GM21390 (cell line): ENCODE measurements around the gene SOCS3.
"Not testable (repeated sequence)": the region's sequence is repeated elsewhere in the genome, so short reads cannot be mapped to it uniquely, and the experiment has no call there.

Experiments used
- ATAC-seq: cut with Tn5 transposase; IDR thresholded peaks from one replicate; pipeline ENCODE4 v1.9.1; 2021; ENCODE audit not compliant: unreplicated experiment

The SOCS3 gene

GRCh38 chr17:78332991-78333390 is 26.9 kb downstream of the SOCS3 start:
- no peak for ATAC-seq

DNA sequence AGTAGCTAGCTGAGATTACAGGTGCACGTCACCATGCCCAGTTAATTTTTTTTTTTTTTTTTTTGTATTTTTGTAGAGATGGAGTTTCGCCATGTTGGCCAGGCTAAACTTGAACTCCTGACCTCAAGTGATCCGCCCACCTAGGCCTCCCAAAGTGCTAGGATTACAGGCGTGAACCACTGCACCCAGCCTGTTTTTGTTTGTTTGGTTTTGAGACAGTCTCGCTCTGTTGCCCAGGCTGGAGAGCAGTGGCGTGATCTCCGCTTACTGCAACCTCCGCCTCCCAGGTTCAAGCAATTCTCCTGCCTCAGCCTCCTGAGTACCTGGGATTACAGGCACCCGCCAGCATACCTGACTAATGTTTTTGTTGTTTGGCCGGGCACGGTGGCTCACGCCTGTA is 28.5 kb downstream of the SOCS3 start:
- not testable (repeated sequence) for ATAC-seq

- no peak for ATAC-seq
Measured at GRCh38 chr17:78330570-78331224, 29.2 kb downstream of the SOCS3 start.

- no peak for ATAC-seq
Measured at GRCh38 chr17:78329263-78330059, 30.4 kb downstream of the SOCS3 start.

GRCh38 chr17:78327880-78328279 is 32.0 kb downstream of the SOCS3 start:
- no peak for ATAC-seq

DNA sequence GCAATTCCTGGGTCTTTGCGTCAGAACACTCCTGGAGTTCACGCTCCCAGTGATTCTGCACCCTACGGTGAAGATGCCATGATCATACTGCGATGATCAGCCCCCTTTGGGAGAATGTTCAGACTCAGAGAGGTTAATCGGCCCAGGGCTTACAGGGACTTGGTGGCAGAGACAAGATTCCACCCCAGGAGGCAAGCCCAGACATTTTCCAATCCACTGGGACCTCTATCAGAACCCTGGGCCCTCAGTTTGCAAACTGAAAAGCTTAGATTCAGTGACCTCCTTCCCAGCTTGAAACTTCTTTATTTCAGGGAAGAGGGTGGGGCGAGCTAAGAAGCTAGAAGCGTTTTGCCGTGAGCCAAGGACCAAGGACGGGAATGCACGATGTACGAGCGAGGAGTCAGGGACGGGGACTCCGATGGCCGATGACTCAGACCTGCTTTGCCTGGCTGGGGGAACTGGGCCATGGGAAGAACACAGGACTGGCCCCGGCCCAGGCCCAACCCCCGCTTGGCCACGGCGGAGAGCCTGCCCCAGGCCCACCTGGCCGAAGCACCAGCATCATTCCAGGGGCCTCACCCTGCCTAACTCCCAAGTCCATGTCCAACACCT is 34.7 kb downstream of the SOCS3 start:
- no peak for ATAC-seq

DNA sequence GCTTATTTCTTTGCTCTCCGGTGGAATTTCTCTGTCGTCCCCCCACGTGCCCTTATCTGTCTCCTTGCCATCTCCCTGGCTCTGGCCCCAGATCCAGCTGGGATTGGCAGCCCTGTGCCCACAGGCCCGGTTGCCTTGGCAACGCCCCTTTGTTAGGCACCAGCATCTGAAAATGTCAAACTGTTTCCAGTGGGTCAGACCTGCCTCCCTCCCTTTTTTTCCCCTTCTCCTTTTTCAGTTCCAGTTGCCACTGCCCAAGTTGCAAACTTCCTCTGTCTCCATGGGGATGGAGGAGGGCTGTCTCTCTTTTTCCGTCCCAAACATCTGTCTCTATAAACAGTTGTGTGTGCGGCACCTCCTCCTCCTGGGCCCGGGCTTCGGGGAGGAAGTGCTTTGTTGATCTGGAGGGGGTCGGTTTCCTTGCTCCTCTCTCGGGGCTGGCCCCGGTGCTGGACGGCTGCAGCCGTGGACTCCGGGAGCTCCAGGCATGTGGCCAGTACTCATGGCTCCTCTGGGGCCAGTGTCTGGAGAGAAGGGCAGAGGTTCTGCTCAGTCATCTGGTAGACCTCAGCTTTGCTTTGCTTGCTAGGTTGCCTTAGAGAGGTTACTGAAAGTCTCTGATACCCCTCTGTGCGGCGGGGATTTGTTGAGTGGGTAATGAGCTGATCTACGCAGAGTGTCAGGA is 35.3 kb downstream of the SOCS3 start:
- ATAC-seq, result no peak

DNA sequence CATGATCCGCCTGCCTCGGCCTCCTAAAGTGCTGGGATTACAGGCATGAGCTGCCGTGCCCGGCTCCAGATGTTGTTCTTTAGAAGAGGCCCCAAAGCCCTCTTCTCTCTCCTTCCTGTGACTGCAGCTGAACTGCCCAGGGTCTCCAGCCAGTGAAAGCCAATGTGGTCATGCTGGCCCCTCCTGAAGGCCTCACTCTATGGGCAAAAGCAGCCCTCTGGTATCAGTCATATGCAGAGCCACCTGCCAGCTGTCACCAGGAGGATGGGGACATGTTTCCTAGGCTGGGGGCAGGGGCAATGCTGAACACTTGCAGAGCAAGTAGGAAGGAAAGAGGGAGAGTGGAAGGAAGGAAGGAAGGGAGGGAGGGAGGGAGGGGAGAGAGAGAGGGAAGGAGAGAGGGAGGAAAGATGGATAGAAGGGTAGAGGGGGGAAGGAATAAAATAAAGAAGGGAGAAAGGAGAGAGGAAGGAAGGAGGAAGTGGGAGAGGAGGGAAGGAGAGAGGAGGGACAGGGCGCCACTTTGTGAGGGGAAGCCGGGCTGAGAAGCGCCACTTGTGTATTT is 36.0 kb downstream of the SOCS3 start:
- no peak for ATAC-seq

- no peak for ATAC-seq
Measured at GRCh38 chr17:78322858-78323455, 36.9 kb downstream of the SOCS3 start.

GRCh38 chr17:78322327-78322857 is 37.5 kb downstream of the SOCS3 start:
- ATAC-seq, result no peak

GRCh38 chr17:78318843-78319242 is 41.0 kb downstream of the SOCS3 start:
- ATAC-seq, result no peak

DNA sequence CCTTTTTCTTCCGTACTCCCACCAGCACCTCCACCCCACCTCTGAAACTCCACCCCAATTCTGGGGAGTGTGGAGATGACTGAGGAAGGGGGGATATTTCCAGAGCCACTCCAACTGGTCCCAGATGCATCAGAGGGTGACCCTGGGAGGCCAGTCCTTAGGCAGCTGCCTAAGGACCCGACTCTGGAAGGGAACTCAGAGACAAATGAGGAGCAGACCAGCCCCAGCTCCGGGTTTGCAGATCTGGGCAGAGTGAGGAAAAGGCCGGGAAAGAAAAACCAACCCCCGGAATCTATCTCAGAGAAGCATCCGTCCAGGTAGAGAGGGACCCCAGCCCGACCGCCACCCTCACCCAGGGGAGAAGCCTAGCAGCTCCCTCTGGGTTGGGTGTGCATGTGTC is 41.5 kb downstream of the SOCS3 start:
- ATAC-seq, result no peak

- ATAC-seq, result no peak
Measured at GRCh38 chr17:78317794-78318400, 42.0 kb downstream of the SOCS3 start.

DNA sequence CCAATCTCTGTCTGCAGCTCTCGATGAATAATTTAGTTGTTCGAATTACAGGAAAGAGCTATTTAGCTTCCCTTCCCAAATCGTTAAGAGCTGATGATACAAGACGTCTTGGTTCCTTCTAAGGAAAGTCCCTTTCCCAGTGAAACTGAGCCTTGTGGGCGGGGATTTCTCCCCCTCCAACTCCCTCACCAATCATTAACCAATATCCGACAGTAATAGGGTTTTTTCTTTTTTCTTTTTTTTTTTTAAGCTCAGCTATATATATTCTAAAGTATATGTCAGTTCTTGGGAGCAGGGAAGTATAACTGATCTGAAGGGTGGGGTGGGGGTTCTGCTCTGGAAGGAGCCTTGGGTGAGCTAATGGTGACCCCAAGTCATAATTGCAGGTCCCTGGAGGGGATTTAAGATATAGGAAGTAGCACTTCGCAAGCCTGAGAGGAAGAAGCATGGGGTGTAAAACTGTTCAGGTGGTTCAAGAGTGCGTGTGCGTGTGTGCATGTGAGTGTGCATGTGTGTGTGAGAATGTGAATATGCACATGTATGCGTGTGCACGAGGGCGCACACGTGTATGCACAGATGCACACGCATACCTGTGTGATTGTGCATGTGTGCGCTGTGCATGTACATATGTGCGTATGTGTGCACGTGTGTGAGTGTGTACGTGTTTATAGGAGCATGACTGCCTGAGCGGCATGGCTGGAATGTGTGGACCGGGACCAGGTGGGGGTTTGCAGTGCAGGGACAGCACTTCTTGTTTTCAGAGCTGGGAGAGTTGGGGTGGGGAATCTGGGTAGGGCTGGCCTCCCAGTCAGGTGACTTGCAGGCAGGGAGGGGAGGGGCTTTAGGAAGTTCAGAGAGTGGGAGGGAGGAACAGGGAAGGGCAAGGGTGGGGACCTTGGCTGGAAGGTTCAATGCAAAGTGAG is 42.7 kb downstream of the SOCS3 start:
- ATAC-seq, result no peak

GRCh38 chr17:78316115-78316866 is 43.6 kb downstream of the SOCS3 start:
- no peak for ATAC-seq

- no peak for ATAC-seq
Measured at GRCh38 chr17:78315355-78316114, 44.3 kb downstream of the SOCS3 start.

- ATAC-seq, result no peak
Measured at GRCh38 chr17:78314683-78315354, 45.1 kb downstream of the SOCS3 start.
